ENCODE data around the gene SUSD5.

GRCh38 chr3:33170531-33170930 is 48.1 kb downstream of the SUSD5 start:
- TF ChIP-seq CTCF (IDR thresholded peaks at IDR 0.05) = no peak
- no peak for TF ChIP-seq POLR2A (IDR thresholded peaks at IDR 0.05)
